ENCODE data around the gene RAB31. TPM values are rescaled to one million over a fixed set of nuclear protein-coding genes. Genes with fewer than 3 reads are reported as not detected.

Gene RAB31
- polyA plus RNA-seq, 1 of the 3 experiments (the other 2 are of a cell fraction) = 23.0 TPM

GRCh38 chr18:9839853-9840252 lies 131.8 kb downstream of the RAB31 start:
- no peaks in the 10 kb centered on the region for H3K79me2 ChIP-seq (ENCODE audit: insufficient read depth)
- TF ChIP-seq SMC3 (IDR thresholded peaks at IDR 0.05; ENCODE audit: low read depth, low read length) = no peak
- no peak for TF ChIP-seq MXI1 (IDR thresholded peaks at IDR 0.05; ENCODE audit: low read depth, low read length)
- TF ChIP-seq YY1 (IDR thresholded peaks at IDR 0.05; ENCODE audit: low read depth) = no peak
- no peak for TF ChIP-seq RAD21 (IDR thresholded peaks at IDR 0.05; ENCODE audit: low read length)
- TF ChIP-seq JUND (IDR thresholded peaks at IDR 0.05) = no peak
- TF ChIP-seq TAF1 (IDR thresholded peaks at IDR 0.05; ENCODE audit: borderline replicate concordance, low read depth, low read length) = no peak
- no peak for TF ChIP-seq FOXM1 (IDR thresholded peaks at IDR 0.05; ENCODE audit: low read depth)
- TF ChIP-seq GATA2 (CRISPR knock-in tag; IDR thresholded peaks at IDR 0.05) = no peak
- no peak for TF ChIP-seq TCF12 (IDR thresholded peaks at IDR 0.05)
- no peak for TF ChIP-seq RCOR1 (IDR thresholded peaks at IDR 0.05; ENCODE audit: low read length)
- no peak for TF ChIP-seq USF2 (IDR thresholded peaks at IDR 0.05; ENCODE audit: borderline replicate concordance, low read depth, low read length)
- TF ChIP-seq, protein P1, sequence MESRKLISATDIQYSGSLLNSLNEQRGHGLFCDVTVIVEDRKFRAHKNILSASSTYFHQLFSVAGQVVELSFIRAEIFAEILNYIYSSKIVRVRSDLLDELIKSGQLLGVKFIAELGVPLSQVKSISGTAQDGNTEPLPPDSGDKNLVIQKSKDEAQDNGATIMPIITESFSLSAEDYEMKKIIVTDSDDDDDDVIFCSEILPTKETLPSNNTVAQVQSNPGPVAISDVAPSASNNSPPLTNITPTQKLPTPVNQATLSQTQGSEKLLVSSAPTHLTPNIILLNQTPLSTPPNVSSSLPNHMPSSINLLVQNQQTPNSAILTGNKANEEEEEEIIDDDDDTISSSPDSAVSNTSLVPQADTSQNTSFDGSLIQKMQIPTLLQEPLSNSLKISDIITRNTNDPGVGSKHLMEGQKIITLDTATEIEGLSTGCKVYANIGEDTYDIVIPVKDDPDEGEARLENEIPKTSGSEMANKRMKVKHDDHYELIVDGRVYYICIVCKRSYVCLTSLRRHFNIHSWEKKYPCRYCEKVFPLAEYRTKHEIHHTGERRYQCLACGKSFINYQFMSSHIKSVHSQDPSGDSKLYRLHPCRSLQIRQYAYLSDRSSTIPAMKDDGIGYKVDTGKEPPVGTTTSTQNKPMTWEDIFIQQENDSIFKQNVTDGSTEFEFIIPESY (IDR thresholded peaks at IDR 0.05; ENCODE audit: borderline replicate concordance, low read depth) = no peak
- no peak for TF ChIP-seq SIN3A (IDR thresholded peaks at IDR 0.05; ENCODE audit: borderline replicate concordance, low read depth, low read length)
- no peak for TF ChIP-seq EZH2phosphoT487 (IDR thresholded peaks at IDR 0.05; ENCODE audit: borderline replicate concordance, low read depth)
- H3K9me3 ChIP-seq = no peaks in the 10 kb centered on the region
- no peak overlapping the region for H2AFZ ChIP-seq (ENCODE audit: low read depth)
- POLR2A ChIA-PET = no interaction called here
- H3K36me3 ChIP-seq (replicated peaks in 1 of 2; ENCODE audit: control insufficient read depth in 1 of 2, insufficient read depth in 2 of 2, low read length in 1 of 2) = no peaks in the 10 kb centered on the region
- no peak for DNase-seq
- H3K9ac ChIP-seq = no peak overlapping the region
- no peaks in the 10 kb centered on the region for H3K27me3 ChIP-seq (ENCODE audit: insufficient read depth)
- WGBS (ENCODE audit: low lambda C conversion rate) = 94% methylated on average over 9 of the region's 10 CpGs
- no peaks in the 10 kb centered on the region for H4K20me1 ChIP-seq (ENCODE audit: insufficient read depth)
- H3K9me2 ChIP-seq = no peaks in the 10 kb centered on the region
- H3K4me1 ChIP-seq (ENCODE audit: control insufficient read depth in 1 of 2, insufficient read depth in 2 of 2, low read depth in 1 of 2, low read length in 1 of 2) = peaks cover 0 to 12% of the 10 kb centered on the region in 2 experiments; a peak in 2 of 4 replicates
- H3F3A ChIP-seq (replicated peaks; ENCODE audit: insufficient read depth) = no peaks in the 10 kb centered on the region
- no peak overlapping the region for H3K4me2 ChIP-seq
- H3K4me3 ChIP-seq (ENCODE audit: low read depth in 2 of 2, low read length in 1 of 2) = no peak overlapping the region
- CTCF ChIA-PET = no interaction called here
- H3K27ac ChIP-seq (ENCODE audit: low read depth in 2 of 2, low read length in 1 of 2) = no peak overlapping the region

GRCh38 chr18:9841752-9842151 lies 133.7 kb downstream of the RAB31 start:
- no peak overlapping the region for H3K27ac ChIP-seq (ENCODE audit: low read depth in 2 of 2, low read length in 1 of 2)
- no peaks in the 10 kb centered on the region for H4K20me1 ChIP-seq (ENCODE audit: insufficient read depth)
- no peak overlapping the region for H3K4me2 ChIP-seq
- peaks cover 0 to 5% of the 10 kb centered on the region in 2 experiments; a peak in 1 of 4 replicates for H3K4me1 ChIP-seq (ENCODE audit: control insufficient read depth in 1 of 2, insufficient read depth in 2 of 2, low read depth in 1 of 2, low read length in 1 of 2)
- 98% methylated on average over 4 of the region's 4 CpGs for WGBS (ENCODE audit: low lambda C conversion rate)
- no peaks in the 10 kb centered on the region for H3K27me3 ChIP-seq (ENCODE audit: insufficient read depth)
- no peaks in the 10 kb centered on the region for H3K9me2 ChIP-seq
- H2AFZ ChIP-seq (ENCODE audit: low read depth) = no peak overlapping the region
- no peaks in the 10 kb centered on the region for H3K79me2 ChIP-seq (ENCODE audit: insufficient read depth)
- DNase-seq = no peak
- no peak overlapping the region for H3K4me3 ChIP-seq (ENCODE audit: low read depth in 2 of 2, low read length in 1 of 2)
- H3K36me3 ChIP-seq (replicated peaks in 1 of 2; ENCODE audit: control insufficient read depth in 1 of 2, insufficient read depth in 2 of 2, low read length in 1 of 2) = no peaks in the 10 kb centered on the region
- no peak overlapping the region for H3K9ac ChIP-seq
- ChIA-PET POLR2A (no interaction called here), CTCF (no interaction called here)
- no peaks in the 10 kb centered on the region for H3K9me3 ChIP-seq
- H3F3A ChIP-seq (replicated peaks; ENCODE audit: insufficient read depth) = no peaks in the 10 kb centered on the region
- TF ChIP-seq FOXJ3 (CRISPR knock-in tag; IDR thresholded peaks at IDR 0.05) (no peak), CHD2 (IDR thresholded peaks at IDR 0.05; ENCODE audit: low read length, partially characterized antibody) (no peak), RCOR1 (IDR thresholded peaks at IDR 0.05; ENCODE audit: low read length) (no peak), TAF1 (IDR thresholded peaks at IDR 0.05; ENCODE audit: borderline replicate concordance, low read depth, low read length) (no peak), MEF2A (IDR thresholded peaks at IDR 0.05; ENCODE audit: borderline replicate concordance, low read depth) (no peak), TEAD4 (IDR thresholded peaks at IDR 0.05; ENCODE audit: borderline replicate concordance, insufficient read depth) (no peak), GATA2 (CRISPR knock-in tag; IDR thresholded peaks at IDR 0.05) (no peak)
- TF ChIP-seq, protein P2, sequence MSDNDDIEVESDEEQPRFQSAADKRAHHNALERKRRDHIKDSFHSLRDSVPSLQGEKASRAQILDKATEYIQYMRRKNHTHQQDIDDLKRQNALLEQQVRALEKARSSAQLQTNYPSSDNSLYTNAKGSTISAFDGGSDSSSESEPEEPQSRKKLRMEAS (IDR thresholded peaks at IDR 0.05; ENCODE audit: low read depth) = no peak
- TF ChIP-seq, protein P3, sequence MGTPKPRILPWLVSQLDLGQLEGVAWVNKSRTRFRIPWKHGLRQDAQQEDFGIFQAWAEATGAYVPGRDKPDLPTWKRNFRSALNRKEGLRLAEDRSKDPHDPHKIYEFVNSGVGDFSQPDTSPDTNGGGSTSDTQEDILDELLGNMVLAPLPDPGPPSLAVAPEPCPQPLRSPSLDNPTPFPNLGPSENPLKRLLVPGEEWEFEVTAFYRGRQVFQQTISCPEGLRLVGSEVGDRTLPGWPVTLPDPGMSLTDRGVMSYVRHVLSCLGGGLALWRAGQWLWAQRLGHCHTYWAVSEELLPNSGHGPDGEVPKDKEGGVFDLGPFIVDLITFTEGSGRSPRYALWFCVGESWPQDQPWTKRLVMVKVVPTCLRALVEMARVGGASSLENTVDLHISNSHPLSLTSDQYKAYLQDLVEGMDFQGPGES (IDR thresholded peaks at IDR 0.05; ENCODE audit: low read depth, low read length) = no peak
- TF ChIP-seq, protein P4, sequence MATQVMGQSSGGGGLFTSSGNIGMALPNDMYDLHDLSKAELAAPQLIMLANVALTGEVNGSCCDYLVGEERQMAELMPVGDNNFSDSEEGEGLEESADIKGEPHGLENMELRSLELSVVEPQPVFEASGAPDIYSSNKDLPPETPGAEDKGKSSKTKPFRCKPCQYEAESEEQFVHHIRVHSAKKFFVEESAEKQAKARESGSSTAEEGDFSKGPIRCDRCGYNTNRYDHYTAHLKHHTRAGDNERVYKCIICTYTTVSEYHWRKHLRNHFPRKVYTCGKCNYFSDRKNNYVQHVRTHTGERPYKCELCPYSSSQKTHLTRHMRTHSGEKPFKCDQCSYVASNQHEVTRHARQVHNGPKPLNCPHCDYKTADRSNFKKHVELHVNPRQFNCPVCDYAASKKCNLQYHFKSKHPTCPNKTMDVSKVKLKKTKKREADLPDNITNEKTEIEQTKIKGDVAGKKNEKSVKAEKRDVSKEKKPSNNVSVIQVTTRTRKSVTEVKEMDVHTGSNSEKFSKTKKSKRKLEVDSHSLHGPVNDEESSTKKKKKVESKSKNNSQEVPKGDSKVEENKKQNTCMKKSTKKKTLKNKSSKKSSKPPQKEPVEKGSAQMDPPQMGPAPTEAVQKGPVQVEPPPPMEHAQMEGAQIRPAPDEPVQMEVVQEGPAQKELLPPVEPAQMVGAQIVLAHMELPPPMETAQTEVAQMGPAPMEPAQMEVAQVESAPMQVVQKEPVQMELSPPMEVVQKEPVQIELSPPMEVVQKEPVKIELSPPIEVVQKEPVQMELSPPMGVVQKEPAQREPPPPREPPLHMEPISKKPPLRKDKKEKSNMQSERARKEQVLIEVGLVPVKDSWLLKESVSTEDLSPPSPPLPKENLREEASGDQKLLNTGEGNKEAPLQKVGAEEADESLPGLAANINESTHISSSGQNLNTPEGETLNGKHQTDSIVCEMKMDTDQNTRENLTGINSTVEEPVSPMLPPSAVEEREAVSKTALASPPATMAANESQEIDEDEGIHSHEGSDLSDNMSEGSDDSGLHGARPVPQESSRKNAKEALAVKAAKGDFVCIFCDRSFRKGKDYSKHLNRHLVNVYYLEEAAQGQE (IDR thresholded peaks at IDR 0.05; ENCODE audit: low read depth, low read length) = no peak

Data from SK-N-SH (cell line).